GM12878 (cell line): ENCODE results near the gene EIF2B4. TPM values are rescaled to one million over a fixed set of nuclear protein-coding genes. Genes with fewer than 3 reads are reported as not detected.

Source experiments
- ASH2L ChIP-seq: fragments of 300-600, 200-600 bp; sonication (generic); IDR thresholded peaks from 2 replicates; pipeline ENCODE4 v1.6.1; 2017; ENCODE audit warnings: low read depth, mild to moderate bottlenecking, borderline replicate concordance
- ATF3 ChIP-seq: IDR thresholded peaks from 2 replicates; pipeline ENCODE4 v1.6.1; 2011; ENCODE audit warnings: low read depth, mild to moderate bottlenecking, low read length, moderate library complexity, borderline replicate concordance; ENCODE audit errors: extremely low read depth
- BCLAF1 ChIP-seq: fragments of 450-650 bp; IDR thresholded peaks from 2 replicates; pipeline ENCODE4 v1.6.1; 2017; ENCODE audit warnings: antibody characterized with exemption, mild to moderate bottlenecking, moderate library complexity
- CBX5 ChIP-seq: sonication (generic); IDR thresholded peaks from 2 replicates; pipeline ENCODE4 v1.6.1; 2016; ENCODE audit warnings: low read depth, moderate library complexity, mild to moderate bottlenecking, inconsistent platforms
- CEBPB ChIP-seq, 2 experiments: fragments of 150-350 bp in 1 of 2; IDR thresholded peaks; 2 replicates each; pipeline ENCODE4 v1.6.1; 2012 to 2014; ENCODE audit warnings: low read depth in 2 of 2, low read length in 2 of 2, borderline replicate concordance in 1 of 2, inconsistent platforms in 1 of 2
- CHD2 ChIP-seq: IDR thresholded peaks from 2 replicates; pipeline ENCODE4 v1.6.1; 2011; ENCODE audit warnings: low read depth, low read length, improper control_type of control experiment, borderline replicate concordance
- CUX1 ChIP-seq: IDR thresholded peaks from 2 replicates; pipeline ENCODE4 v1.6.1; 2012; ENCODE audit warnings: improper control_type of control experiment, low read depth, low read length; ENCODE audit not compliant: insufficient replicate concordance
- EED ChIP-seq: sonication (generic); IDR thresholded peaks from 2 replicates; pipeline ENCODE4 v1.6.1; 2016; ENCODE audit warnings: antibody characterized with exemption, low read depth
- EP300 ChIP-seq, 2 experiments: fragments of 150-350 bp in 1 of 2; IDR thresholded peaks; 2 replicates each; pipeline ENCODE4 v1.6.1; 2011 to 2012; ENCODE audit warnings: low read depth in 2 of 2, low read length in 2 of 2, borderline replicate concordance in 1 of 2, improper control_type of control experiment in 1 of 2, inconsistent platforms in 1 of 2; ENCODE audit not compliant: control insufficient read depth in 1 of 2
- ETV6 ChIP-seq, 2 experiments: fragments of 450-650 bp in 1 of 2; IDR thresholded peaks in 1 of 2; conservative IDR thresholded peaks in 1 of 2; 2 replicates each; pipeline ENCODE4 v1.6.1; 2014; ENCODE audit warnings: antibody characterized with exemption in 1 of 2, borderline replicate concordance in 1 of 2, low read depth in 1 of 2, mild to moderate bottlenecking in 1 of 2, moderate library complexity in 1 of 2
- EZH2 ChIP-seq: IDR thresholded peaks from 2 replicates; pipeline ENCODE4 v1.6.1; 2012; ENCODE audit warnings: low read depth, mild to moderate bottlenecking, control low read depth, inconsistent platforms, low read length, borderline replicate concordance; ENCODE audit not compliant: control insufficient read depth
- IKZF1 ChIP-seq: fragments of 450-650 bp; conservative IDR thresholded peaks from 2 replicates; pipeline ENCODE4 v1.6.1; 2017; ENCODE audit warnings: antibody characterized with exemption, mild to moderate bottlenecking
- IRF4 ChIP-seq: IDR thresholded peaks from 2 replicates; pipeline ENCODE4 v1.6.1; 2011; ENCODE audit warnings: low read depth, low read length
- MYC ChIP-seq: IDR thresholded peaks from 2 replicates; pipeline ENCODE4 v1.6.1; 2011; ENCODE audit warnings: mild to moderate bottlenecking, low read length, moderate library complexity, inconsistent platforms; ENCODE audit not compliant: insufficient read depth, insufficient replicate concordance, insufficient read length, severe bottlenecking
- POLR2A ChIP-seq: IDR thresholded peaks from 2 replicates; pipeline ENCODE4 v1.6.1; 2011; ENCODE audit warnings: low read depth, mild to moderate bottlenecking, low read length
- SIX5 ChIP-seq: IDR thresholded peaks from 2 replicates; pipeline ENCODE4 v1.6.1; 2011; ENCODE audit warnings: mild to moderate bottlenecking, low read depth, low read length, moderate library complexity; ENCODE audit not compliant: severe bottlenecking
- SUPT20H ChIP-seq: IDR thresholded peaks from 2 replicates; pipeline ENCODE4 v1.6.1; 2011; ENCODE audit warnings: low read depth, mild to moderate bottlenecking, low read length, moderate library complexity, borderline replicate concordance; ENCODE audit not compliant: control insufficient read depth
- ZNF274 ChIP-seq: IDR thresholded peaks from one replicate; pipeline ENCODE4 v1.8.0; 2011; ENCODE audit not compliant: insufficient read length, insufficient read depth
- ZZZ3 ChIP-seq: IDR thresholded peaks from 2 replicates; pipeline ENCODE4 v1.6.1; 2011; ENCODE audit warnings: low read depth; ENCODE audit not compliant: control insufficient read depth, insufficient read length
- polyA plus RNA-seq, 11 experiments: library from polyadenylated mRNA; depleted of rRNA in 4 of 11; unstranded in 6 of 11; stranded (reverse) in 5 of 11; fragments of >200 nt; fragmentation: Nextera tagmentation in 4 of 11; fragmentation: Illumina TruSeq in 1 of 11; extraction: Ambion mirVana in 4 of 11; extraction: Trizol in 1 of 11; gene quantifications; 1 replicate in 1 of 11; 2 replicates in 10 of 11; pipeline versions ENCODE4 v1.2.1 to v1.2.3, GENCODE V29; 2011 to 2016; ENCODE audit warnings: inconsistent platforms in 2 of 11, missing spikeins in 2 of 11, low read depth in 1 of 11
- total RNA-seq, 4 experiments: library from RNA; depleted of rRNA in 3 of 4; stranded (reverse); fragments of >200 nt in 3 of 4; fragmentation: Illumina TruSeq in 1 of 4; extraction: Trizol in 1 of 4; gene quantifications; 2 replicates each; pipeline versions ENCODE4 v1.2.1 to v1.2.3, GENCODE V29; 2013 to 2021

Gene EIF2B4
- total and polyA plus RNA-seq, 10 of the 15 experiments (the other 5 are each of a cell fraction or from before 2014, with no cell fraction given), result 13.4 to 53.9 (median 27.5) TPM

GRCh38 chr2:27370026-27370815 is at the start of gene EIF2B4, which contains the start of gene SNX17 (continued):
- TF ChIP-seq EP300 (IDR thresholded peaks at IDR 0.05; ENCODE audit: borderline replicate concordance in 1 of 2, control insufficient read depth in 1 of 2, low read depth in 2 of 2, low read length in 2 of 2) (no peak; a peak in 1 of 4 replicates), BCLAF1 (no peak), SIX5 (peak; percentile 99), SUPT20H (no peak), CBX5 (peak; percentile 75; the same call in 1 of the 2 replicates), CUX1 (no peak), ZZZ3 (no peak), ETV6 (conservative IDR thresholded peaks at IDR 0.05 in 1 of 2, IDR thresholded peaks at IDR 0.05 in 1 of 2; ENCODE audit: borderline replicate concordance in 1 of 2, low read depth in 1 of 2) (0 out of 4 replicates have a peak, but pooled peaks of 1 of the 2 experiments have one; percentile 15), MYC (no peak), EED (peak; percentile 59), ASH2L (no peak), ZNF274 (no peak), IKZF1 (peak; percentile 100), CEBPB (IDR thresholded peaks at IDR 0.05; ENCODE audit: borderline replicate concordance in 1 of 2, low read depth in 2 of 2, low read length in 2 of 2) (no peak), CHD2 (peak; percentile 84), ATF3 (no peak), POLR2A (peak; percentile 95), IRF4 (peak; percentile 32; the same call in 1 of the 2 replicates), EZH2 (no peak)
